Adipocyte (in vitro differentiated cells): ENCODE measurements around the gene GDPD4.

Source experiments
- DNase-seq: peaks from one replicate; pipeline ENCODE4 v3.0.0-alpha.2; 2015; ENCODE audit warnings: low read depth
- H3K27me3 ChIP-seq: replicated peaks from 2 replicates; pipeline ENCODE4 v1.7.0; 2013; ENCODE audit warnings: mild to moderate bottlenecking, low read length, moderate library complexity; ENCODE audit not compliant: control insufficient read depth, insufficient read depth
- H3K36me3 ChIP-seq: 2 replicates; pipeline ENCODE4 v1.7.0; 2013; ENCODE audit warnings: low read length, mild to moderate bottlenecking, moderate library complexity; ENCODE audit not compliant: control insufficient read depth, insufficient read depth, severe bottlenecking
- H3K4me1 ChIP-seq: 2 replicates; pipeline ENCODE4 v1.7.0; 2013; ENCODE audit warnings: mild to moderate bottlenecking, low read length, moderate library complexity; ENCODE audit not compliant: control insufficient read depth, insufficient read depth
- H3K4me3 ChIP-seq: 2 replicates; pipeline ENCODE4 v1.7.0; 2013; ENCODE audit warnings: mild to moderate bottlenecking, low read length, moderate library complexity
- H3K9ac ChIP-seq: 2 replicates; pipeline ENCODE4 v1.7.0; 2013; ENCODE audit warnings: mild to moderate bottlenecking, low read length, moderate library complexity
- H3K9me3 ChIP-seq: 2 replicates; pipeline ENCODE4 v1.7.0; 2013; ENCODE audit warnings: mild to moderate bottlenecking, low read length, moderate library complexity; ENCODE audit not compliant: control insufficient read depth

GDPD4 gene

GRCh38 chr11:77232242-77232641, 69.2 kb downstream of the GDPD4 start:
- H3K9me3 ChIP-seq = no peaks in the 10 kb centered on the region
- H3K4me1 ChIP-seq = no peaks in the 10 kb centered on the region
- H3K4me3 ChIP-seq = no peak overlapping the region
- H3K9ac ChIP-seq = no peak overlapping the region
- DNase-seq = no peak
- H3K27me3 ChIP-seq = no peaks in the 10 kb centered on the region
- no peaks in the 10 kb centered on the region for H3K36me3 ChIP-seq

- no peak for DNase-seq
Measured at GRCh38 chr11:77231800-77232199, 69.7 kb downstream of the GDPD4 start.

GRCh38 chr11:77230878-77231605, 70.4 kb downstream of the GDPD4 start:
- no peak for DNase-seq
- Histone ChIP-seq H3K27me3 (no peaks in the 10 kb centered on the region), H3K4me1 (no peaks in the 10 kb centered on the region), H3K9ac (no peak overlapping the region), H3K4me3 (no peak overlapping the region), H3K9me3 (peaks cover 6% of the 10 kb centered on the region), H3K36me3 (no peaks in the 10 kb centered on the region)

More at GRCh38 chr11:77231800-77232199, 69.7 kb downstream of the GDPD4 start:
- H3K9me3 ChIP-seq = no peaks in the 10 kb centered on the region
- no peaks in the 10 kb centered on the region for H3K4me1 ChIP-seq
- H3K9ac ChIP-seq = no peak overlapping the region
- H3K4me3 ChIP-seq = no peak overlapping the region
- H3K27me3 ChIP-seq = no peaks in the 10 kb centered on the region
- no peaks in the 10 kb centered on the region for H3K36me3 ChIP-seq

- peaks cover 6% of the 10 kb centered on the region for H3K9me3 ChIP-seq
- no peak overlapping the region for H3K9ac ChIP-seq
- no peak overlapping the region for H3K4me3 ChIP-seq
- no peak for DNase-seq
- H3K27me3 ChIP-seq = peaks cover 3% of the 10 kb centered on the region
- H3K4me1 ChIP-seq = no peaks in the 10 kb centered on the region
- H3K36me3 ChIP-seq = no peaks in the 10 kb centered on the region
Measured at GRCh38 chr11:77223797-77224196, 77.7 kb downstream of the GDPD4 start.

- Histone ChIP-seq H3K4me3 (no peak overlapping the region), H3K9ac (no peak overlapping the region), H3K27me3 (no peaks in the 10 kb centered on the region), H3K9me3 (peaks cover 7% of the 10 kb centered on the region), H3K4me1 (no peaks in the 10 kb centered on the region), H3K36me3 (no peaks in the 10 kb centered on the region)
- no peak for DNase-seq
Measured at GRCh38 chr11:77217156-77217555, 84.3 kb downstream of the GDPD4 start.

GRCh38 chr11:77215106-77215505, 86.4 kb downstream of the GDPD4 start:
- Histone ChIP-seq H3K9ac (no peak overlapping the region), H3K4me1 (no peaks in the 10 kb centered on the region), H3K9me3 (peaks cover 7% of the 10 kb centered on the region), H3K27me3 (no peaks in the 10 kb centered on the region), H3K4me3 (no peak overlapping the region), H3K36me3 (no peaks in the 10 kb centered on the region)
- DNase-seq = no peak

GRCh38 chr11:77214557-77214956, 86.9 kb downstream of the GDPD4 start:
- no peak for DNase-seq
- Histone ChIP-seq H3K9ac (no peak overlapping the region), H3K4me3 (no peak overlapping the region), H3K27me3 (no peaks in the 10 kb centered on the region), H3K4me1 (no peaks in the 10 kb centered on the region), H3K36me3 (no peaks in the 10 kb centered on the region), H3K9me3 (peaks cover 7% of the 10 kb centered on the region)

- Histone ChIP-seq H3K36me3 (no peaks in the 10 kb centered on the region), H3K9ac (no peak overlapping the region), H3K4me1 (no peaks in the 10 kb centered on the region), H3K9me3 (peaks cover 7% of the 10 kb centered on the region), H3K27me3 (no peaks in the 10 kb centered on the region), H3K4me3 (no peak overlapping the region)
- DNase-seq = no peak
Measured at GRCh38 chr11:77213589-77214428, 87.7 kb downstream of the GDPD4 start.

- no peak for DNase-seq
- no peaks in the 10 kb centered on the region for H3K36me3 ChIP-seq
- H3K9me3 ChIP-seq = peaks cover 7% of the 10 kb centered on the region
- H3K27me3 ChIP-seq = no peaks in the 10 kb centered on the region
- H3K9ac ChIP-seq = no peak overlapping the region
- H3K4me3 ChIP-seq = no peak overlapping the region
- H3K4me1 ChIP-seq = peaks cover 3% of the 10 kb centered on the region
Measured at GRCh38 chr11:77213029-77213579, 88.4 kb downstream of the GDPD4 start.

GRCh38 chr11:77212314-77213007, 89.0 kb downstream of the GDPD4 start:
- no peak for DNase-seq
- Histone ChIP-seq H3K27me3 (no peaks in the 10 kb centered on the region), H3K4me3 (no peak overlapping the region)

More at GRCh38 chr11:77212314-77213007, 89.0 kb downstream of the GDPD4 start:
- H3K4me1 ChIP-seq = peaks cover 7% of the 10 kb centered on the region
- peaks cover 7% of the 10 kb centered on the region for H3K9me3 ChIP-seq
- H3K9ac ChIP-seq = no peak overlapping the region
- no peaks in the 10 kb centered on the region for H3K36me3 ChIP-seq
